ENCODE data around the gene TSPY10.
"Not testable (repeated sequence)": the region's sequence is repeated elsewhere in the genome, so short reads cannot be mapped to it uniquely, and the experiment has no call there.

The TSPY10 gene, protein sequence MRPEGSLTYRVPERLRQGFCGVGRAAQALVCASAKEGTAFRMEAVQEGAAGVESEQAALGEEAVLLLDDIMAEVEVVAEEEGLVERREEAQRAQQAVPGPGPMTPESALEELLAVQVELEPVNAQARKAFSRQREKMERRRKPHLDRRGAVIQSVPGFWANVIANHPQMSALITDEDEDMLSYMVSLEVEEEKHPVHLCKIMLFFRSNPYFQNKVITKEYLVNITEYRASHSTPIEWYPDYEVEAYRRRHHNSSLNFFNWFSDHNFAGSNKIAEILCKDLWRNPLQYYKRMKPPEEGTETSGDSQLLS

GRCh38 chrY:9527580-9527979 is at the start of gene TSPY10:
TSS of gene TSPY10 (plus strand) at chrY:9527880. CDS start at chrY:9527926, 46 bp downstream.
- not testable (repeated sequence) for DNase-seq (ENCODE audit: low read depth in 2 of 2)

GRCh38 chrY:9486967-9487366 is 40.7 kb upstream of the TSPY10 start, which contains the start of gene TSPY9:
TSS of gene TSPY9 (plus strand) at chrY:9487267. CDS start at chrY:9487313, 46 bp downstream.
- not testable (repeated sequence) for DNase-seq (ENCODE audit: low read depth in 2 of 2)

DNA sequence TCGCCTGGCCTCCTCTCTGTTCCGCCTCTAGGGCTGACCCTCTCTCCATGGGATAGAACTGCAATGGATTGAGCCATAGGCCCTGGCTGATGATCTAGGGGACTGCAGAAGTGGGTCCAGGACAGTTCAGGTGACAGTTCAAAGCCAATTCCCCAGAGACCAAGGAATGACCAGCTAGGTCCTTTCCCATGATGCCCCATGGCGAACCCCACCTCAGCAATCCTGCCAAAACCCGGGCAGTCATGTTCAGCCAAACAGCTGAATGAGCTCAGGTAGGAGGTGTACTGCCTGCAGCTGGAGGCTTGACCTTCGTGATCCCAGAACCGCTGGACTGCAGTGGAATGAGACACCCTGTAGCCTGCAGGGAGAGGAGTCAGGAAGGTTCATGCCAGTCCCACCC is 23.3 kb upstream of the TSPY10 start:
- DNase-seq (ENCODE audit: low read depth in 2 of 2), result not testable (repeated sequence)

DNA sequence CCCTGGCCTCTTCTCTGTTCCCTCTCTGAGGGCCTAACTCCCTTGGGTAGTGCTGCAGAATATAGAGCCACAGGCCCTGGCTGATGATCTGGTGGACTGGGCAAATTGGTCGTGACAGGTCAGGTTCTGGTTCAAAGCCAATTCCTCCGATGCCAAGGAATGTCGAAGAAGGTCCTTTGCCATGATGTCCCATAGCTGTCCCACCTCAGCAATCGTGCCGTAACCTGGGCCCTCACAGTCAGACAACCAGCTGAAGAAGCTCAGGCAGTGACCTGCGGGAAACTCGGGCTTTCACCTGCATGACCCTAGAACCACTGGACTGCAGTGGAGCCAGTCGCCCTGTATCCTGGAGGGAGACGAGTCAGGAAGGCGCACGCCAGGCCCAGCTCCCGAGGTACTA is 11.4 kb upstream of the TSPY10 start:
- DNase-seq (ENCODE audit: low read depth in 2 of 2), result not testable (repeated sequence)
